ENCODE measurements around the gene KCTD18.
A peak's percentile ranks its signal among the peaks of the same experiment; 100 is the strongest.

The KCTD18 gene

GRCh38 chr2:200442471-200442870 is 67.4 kb downstream of the KCTD18 start:
- no peak overlapping the region for H3K4ac ChIP-seq (ENCODE audit: low read depth, low read length)
- H3K79me1 ChIP-seq (ENCODE audit: low read length) = no peaks in the 10 kb centered on the region
- H3K4me2 ChIP-seq (ENCODE audit: low read length) = no peak overlapping the region
- no peak overlapping the region for H3K14ac ChIP-seq (ENCODE audit: low read length)
- no peak overlapping the region for H2BK12ac ChIP-seq (ENCODE audit: low read length)
- no peak overlapping the region for H4K91ac ChIP-seq (ENCODE audit: low read depth, low read length)
- H3K9ac ChIP-seq (ENCODE audit: low read length) = no peak overlapping the region
- H3K36me3 ChIP-seq (ENCODE audit: control insufficient read depth in 1 of 2, insufficient read depth in 2 of 2, low read length in 2 of 2) = peaks cover 18 to 38% of the 10 kb centered on the region in 2 experiments
- H3K23ac ChIP-seq (ENCODE audit: low read length) = no peak overlapping the region
- H4K12ac ChIP-seq (ENCODE audit: low read depth, low read length) = no peak overlapping the region
- H3K4me1 ChIP-seq (ENCODE audit: control insufficient read depth in 1 of 2, insufficient read depth in 2 of 2, low read length in 2 of 2) = no peaks in the 10 kb centered on the region
- H3K18ac ChIP-seq (ENCODE audit: low read length) = no peak overlapping the region
- H3K27me3 ChIP-seq (ENCODE audit: insufficient read depth, low read length) = no peaks in the 10 kb centered on the region
- no peak overlapping the region for H4K8ac ChIP-seq (ENCODE audit: low read depth, low read length)
- no peaks in the 10 kb centered on the region for H3K79me2 ChIP-seq (ENCODE audit: control insufficient read depth, insufficient read depth, low read length, poor library complexity)
- DNase-seq = peak in 1 of 2 donors; percentile 7
- H2AK5ac ChIP-seq (ENCODE audit: low read length) = no peak overlapping the region
- no peak overlapping the region for H2BK120ac ChIP-seq (ENCODE audit: insufficient read depth, low read length, poor library complexity)
- no peak overlapping the region for H3K4me3 ChIP-seq (ENCODE audit: low read depth, low read length)
- no peak overlapping the region for H3K27ac ChIP-seq (ENCODE audit: low read depth, low read length)
- WGBS (ENCODE audit: extremely low coverage, insufficient coverage, insufficient read length) = no CpG with 5 or more reads among the region's 1 CpG
- H3K9me3 ChIP-seq (ENCODE audit: insufficient read depth, low read depth, low read length) = no peaks in the 10 kb centered on the region
- no peak overlapping the region for H2BK5ac ChIP-seq (ENCODE audit: low read depth, low read length, poor library complexity)
- H2AFZ ChIP-seq (ENCODE audit: insufficient read depth, low read length, poor library complexity) = no peak overlapping the region

GRCh38 chr2:200439981-200440380 is 69.9 kb downstream of the KCTD18 start:
- Histone ChIP-seq H3K14ac (ENCODE audit: low read length) (no peak overlapping the region), H3K18ac (ENCODE audit: low read length) (no peak overlapping the region), H3K79me1 (ENCODE audit: low read length) (no peaks in the 10 kb centered on the region), H3K27me3 (ENCODE audit: insufficient read depth, low read length) (no peaks in the 10 kb centered on the region), H4K91ac (ENCODE audit: low read depth, low read length) (no peak overlapping the region), H3K36me3 (ENCODE audit: control insufficient read depth in 1 of 2, insufficient read depth in 2 of 2, low read length in 2 of 2) (peaks cover 13 to 36% of the 10 kb centered on the region in 2 experiments), H4K8ac (ENCODE audit: low read depth, low read length) (no peak overlapping the region), H2BK12ac (ENCODE audit: low read length) (no peak overlapping the region), H4K12ac (ENCODE audit: low read depth, low read length) (no peak overlapping the region), H3K4me3 (ENCODE audit: low read depth, low read length) (no peak overlapping the region), H2AFZ (ENCODE audit: insufficient read depth, low read length, poor library complexity) (no peak overlapping the region), H3K23ac (ENCODE audit: low read length) (no peak overlapping the region), H2AK5ac (ENCODE audit: low read length) (no peak overlapping the region), H3K9me3 (ENCODE audit: insufficient read depth, low read depth, low read length) (no peaks in the 10 kb centered on the region), H2BK5ac (ENCODE audit: low read depth, low read length, poor library complexity) (no peak overlapping the region), H2BK120ac (ENCODE audit: insufficient read depth, low read length, poor library complexity) (no peak overlapping the region), H3K4me1 (ENCODE audit: control insufficient read depth in 1 of 2, insufficient read depth in 2 of 2, low read length in 2 of 2) (no peaks in the 10 kb centered on the region), H3K27ac (ENCODE audit: low read depth, low read length) (no peak overlapping the region), H3K4ac (ENCODE audit: low read depth, low read length) (no peak overlapping the region), H3K4me2 (ENCODE audit: low read length) (no peak overlapping the region), H3K9ac (ENCODE audit: low read length) (no peak overlapping the region), H3K79me2 (ENCODE audit: control insufficient read depth, insufficient read depth, low read length, poor library complexity) (no peaks in the 10 kb centered on the region)
- no peak for DNase-seq
- no CpG with 5 or more reads among the region's 5 CpGs for WGBS (ENCODE audit: extremely low coverage, insufficient coverage, insufficient read length)

All from trophoblast cell (in vitro differentiated cells and primary cell).